LHCN-M2 (cell line): Measurements from ENCODE around the gene KRTAP20-2. TPM values are rescaled to one million over a fixed set of nuclear protein-coding genes. Genes with fewer than 3 reads are reported as not detected.

ENCODE experiments used
- DNase-seq: peaks from one replicate; pipeline ENCODE4 v3.0.0-alpha.2; 2012; ENCODE audit warnings: low read depth
- total RNA-seq: library from RNA; depleted of rRNA; stranded (reverse); fragments of >200 nt; gene quantifications from 2 replicates; pipeline ENCODE4 v1.2.3, GENCODE V29; 2014; rRNA removed

Gene KRTAP20-2
- total RNA-seq, 1 experiment from 2014 or later = not detected

DNA sequence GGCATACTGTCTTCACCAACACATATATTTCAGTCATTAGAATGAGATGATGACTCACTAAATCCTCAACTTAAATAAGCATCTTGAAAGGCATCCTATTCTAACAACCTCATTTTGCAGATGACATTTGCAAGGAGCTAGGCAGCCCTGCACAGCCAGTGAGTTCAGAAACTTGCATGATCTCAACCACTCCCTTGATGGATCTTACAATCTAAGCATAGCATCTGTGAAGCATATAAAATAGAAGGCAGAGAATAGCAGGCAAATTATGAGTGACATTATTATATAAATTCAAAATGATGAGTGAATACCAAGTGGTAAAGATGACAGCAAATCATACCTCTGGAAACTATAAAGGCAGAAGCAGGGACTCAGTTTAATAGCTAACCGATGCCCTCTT lies 39.3 kb downstream of the KRTAP20-2 start:
- DNase-seq = no peak

DNA sequence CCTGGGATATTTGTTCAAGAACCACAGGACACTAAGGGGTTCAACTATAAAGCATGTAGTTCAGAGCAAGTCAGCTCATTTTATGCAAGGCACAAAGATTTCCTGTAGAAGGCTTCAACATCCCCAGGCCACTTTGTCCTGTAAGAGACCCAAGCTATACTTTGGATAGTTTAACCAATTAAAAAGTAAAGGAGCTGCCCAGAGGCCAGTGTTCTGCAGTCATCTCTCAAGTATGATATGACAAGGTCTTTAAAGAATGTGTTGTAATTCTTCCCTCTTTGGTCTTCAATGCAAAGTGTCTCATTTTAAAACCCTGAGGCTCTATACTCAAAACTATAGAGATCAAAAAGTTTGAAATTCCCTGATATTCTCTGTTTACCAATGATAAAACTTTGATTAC lies 41.7 kb downstream of the KRTAP20-2 start:
- no peak for DNase-seq

DNA sequence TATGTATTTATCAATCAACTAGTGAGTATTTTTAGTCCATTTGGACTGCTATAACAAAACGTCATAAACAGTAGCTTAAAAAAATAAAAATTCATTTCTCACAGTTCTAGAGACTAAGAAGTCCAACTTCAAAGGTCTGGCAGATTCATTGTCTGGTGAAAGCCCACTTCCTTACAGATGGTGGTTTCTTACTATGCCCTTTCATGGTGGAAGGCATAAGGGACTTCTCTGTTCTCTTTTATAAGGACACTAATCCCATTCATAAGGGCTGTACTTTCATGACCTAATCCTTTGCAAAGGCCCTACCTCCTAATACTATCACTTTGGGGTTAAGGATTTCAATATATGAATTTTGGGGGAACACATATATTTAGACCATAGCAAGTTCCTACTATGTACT lies 45.6 kb downstream of the KRTAP20-2 start:
- DNase-seq = no peak

DNA sequence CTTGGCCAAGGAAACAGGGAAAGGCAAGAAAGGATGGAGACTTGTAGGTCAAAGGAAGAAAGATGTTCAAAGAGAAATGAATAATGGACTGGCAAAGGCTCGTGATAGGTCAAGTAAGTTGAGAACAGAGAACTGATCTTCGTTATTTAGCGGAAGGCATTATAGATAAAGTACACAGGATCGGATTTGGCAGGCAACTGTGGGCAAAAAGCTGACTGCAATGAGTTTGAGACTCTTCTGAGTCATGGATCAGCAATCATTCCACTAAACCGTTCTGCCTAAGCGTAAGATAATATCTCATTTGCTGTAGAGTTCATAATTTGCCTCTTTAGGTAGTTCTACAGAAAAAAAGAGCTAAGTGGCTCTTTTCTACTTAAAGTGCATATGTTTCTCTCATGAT lies 49.5 kb downstream of the KRTAP20-2 start:
- no peak for DNase-seq

Other genes with a start within 250 kb of the KRTAP20-2 start
- not detected in 2 replicates for gene KRTAP13-1, start 239.2 kb upstream of the KRTAP20-2 start, total RNA-seq
- not detected in 2 replicates for gene KRTAP13-3, start 209.3 kb upstream of the KRTAP20-2 start, total RNA-seq
- not detected in 2 replicates for gene KRTAP13-4, start 205.0 kb upstream of the KRTAP20-2 start, total RNA-seq
- gene KRTAP15-1, start 194.9 kb upstream of the KRTAP20-2 start, total RNA-seq = not detected in 2 replicates
- gene KRTAP19-1, start 154.8 kb upstream of the KRTAP20-2 start, total RNA-seq = not detected in 2 replicates
- gene KRTAP19-2, start 147.8 kb upstream of the KRTAP20-2 start, total RNA-seq = not detected in 2 replicates
- gene KRTAP19-3, start 143.2 kb upstream of the KRTAP20-2 start, total RNA-seq = not detected in 2 replicates
- gene KRTAP19-4, start 138.0 kb upstream of the KRTAP20-2 start, total RNA-seq = not detected in 2 replicates
- not detected in 2 replicates for gene KRTAP19-5, start 133.1 kb upstream of the KRTAP20-2 start, total RNA-seq
- gene KRTAP19-6, start 93.3 kb upstream of the KRTAP20-2 start, total RNA-seq = not detected in 2 replicates
- not detected in 2 replicates for gene KRTAP19-7, start 73.9 kb upstream of the KRTAP20-2 start, total RNA-seq
- not detected in 2 replicates for gene KRTAP22-2, start 44.8 kb upstream of the KRTAP20-2 start, total RNA-seq
- not detected in 2 replicates for gene KRTAP6-3, start 42.8 kb upstream of the KRTAP20-2 start, total RNA-seq
- not detected in 2 replicates for gene KRTAP6-2, start 36.3 kb upstream of the KRTAP20-2 start, total RNA-seq
- gene KRTAP22-1, start 34.1 kb upstream of the KRTAP20-2 start, total RNA-seq = not detected in 2 replicates
- not detected in 2 replicates for gene KRTAP6-1, start 21.3 kb upstream of the KRTAP20-2 start, total RNA-seq
- not detected in 2 replicates for gene KRTAP20-1, start 18.8 kb upstream of the KRTAP20-2 start, total RNA-seq
- not detected in 2 replicates for gene KRTAP20-4, start 14.6 kb upstream of the KRTAP20-2 start, total RNA-seq
- gene KRTAP20-3, start 7.7 kb downstream of the KRTAP20-2 start, total RNA-seq = not detected in 2 replicates
- gene KRTAP21-3, start 83.6 kb downstream of the KRTAP20-2 start, total RNA-seq = not detected in 2 replicates
- gene KRTAP21-2, start 112.1 kb downstream of the KRTAP20-2 start, total RNA-seq = not detected in 2 replicates
- gene KRTAP21-1, start 120.2 kb downstream of the KRTAP20-2 start, total RNA-seq = not detected in 2 replicates
- not detected in 2 replicates for gene KRTAP8-1, start 178.1 kb downstream of the KRTAP20-2 start, total RNA-seq
- not detected in 2 replicates for gene KRTAP7-1, start 194.6 kb downstream of the KRTAP20-2 start, total RNA-seq
- not detected in 2 replicates for gene KRTAP11-1, start 246.4 kb downstream of the KRTAP20-2 start, total RNA-seq